IPS DF 6.9 (cell line): ENCODE data around the gene VPS4A.

Source experiments
- DNase-seq: peaks from one replicate; pipeline ENCODE4 v3.0.0-alpha.2; 2013; ENCODE audit warnings: low read depth, low spot score
- H3K27ac ChIP-seq: one replicate; pipeline ENCODE4 v1.5.1; 2013; ENCODE audit warnings: low read length, control low read depth
- H3K27me3 ChIP-seq: 2 replicates; pipeline ENCODE4 v1.6.1; 2013; ENCODE audit warnings: mild to moderate bottlenecking, low read length; ENCODE audit not compliant: control insufficient read depth, insufficient read depth
- H3K36me3 ChIP-seq: 2 replicates; pipeline ENCODE4 v1.6.1; 2013; ENCODE audit warnings: low read length; ENCODE audit not compliant: control insufficient read depth, insufficient read depth
- H3K4me1 ChIP-seq: 2 replicates; pipeline ENCODE4 v1.6.1; 2013; ENCODE audit warnings: low read length; ENCODE audit not compliant: control insufficient read depth, insufficient read depth
- H3K4me3 ChIP-seq: 2 replicates; pipeline ENCODE4 v1.5.1; 2013; ENCODE audit warnings: mild to moderate bottlenecking, low read length
- H3K9me3 ChIP-seq: 2 replicates; pipeline ENCODE4 v1.6.1; 2013; ENCODE audit warnings: low read length, inconsistent platforms; ENCODE audit not compliant: control insufficient read depth, insufficient read depth
- WGBS: extraction: QIAGEN DNeasy Blood & Tissue Kit; methylation state at CpG from one replicate; pipeline ENCODE4 v1.1.7; 2013; ENCODE audit warnings: mixed read lengths, missing lambda C conversion rate; ENCODE audit not compliant: insufficient read length, insufficient coverage; 5-methylcytosine and 5-hydroxymethylcytosine counted together

Gene VPS4A

GRCh38 chr16:69310653-69311532 lies at the start of gene VPS4A:
Gene VPS4A, plus strand, starts transcription at chr16:69311350. Its CDS starts 162 bp downstream, at chr16:69311512.
- Histone ChIP-seq H3K4me3 (peak within 1 kb of the TSS; percentile 95), H3K27ac (no peak within 1 kb of the TSS), H3K36me3 (peaks cover under 1% of the 10 kb centered on the region; the same call in 1 of the 2 replicates), H3K9me3 (no peaks in the 10 kb centered on the region), H3K4me1 (peaks cover 2% of the 10 kb centered on the region), H3K27me3 (no peaks in the 10 kb centered on the region)
- WGBS, result no CpG with 5 or more reads among the region's 70 CpGs
- DNase-seq, result peak; percentile 81

GRCh38 chr16:69266334-69267063 lies 44.7 kb upstream of the VPS4A start:
- WGBS, result no CpG with 5 or more reads among the region's 4 CpGs
- Histone ChIP-seq H3K4me1 (no peaks in the 10 kb centered on the region), H3K27ac (no peak overlapping the region), H3K36me3 (no peaks in the 10 kb centered on the region), H3K27me3 (no peaks in the 10 kb centered on the region), H3K4me3 (no peak overlapping the region), H3K9me3 (no peaks in the 10 kb centered on the region)
- DNase-seq, result no peak

- no peaks in the 10 kb centered on the region for H3K27me3 ChIP-seq
- no peak overlapping the region for H3K27ac ChIP-seq
- WGBS, result no CpG with 5 or more reads among the region's 4 CpGs
- no peaks in the 10 kb centered on the region for H3K9me3 ChIP-seq
- DNase-seq, result no peak
- no peak overlapping the region for H3K4me3 ChIP-seq
- no peaks in the 10 kb centered on the region for H3K36me3 ChIP-seq
- H3K4me1 ChIP-seq, result no peaks in the 10 kb centered on the region
Observed at GRCh38 chr16:69267633-69268032, 43.5 kb upstream of the VPS4A start.

- DNase-seq, result no peak
- Histone ChIP-seq H3K27me3 (no peaks in the 10 kb centered on the region), H3K36me3 (no peaks in the 10 kb centered on the region), H3K4me3 (no peak overlapping the region), H3K9me3 (no peaks in the 10 kb centered on the region), H3K27ac (no peak overlapping the region), H3K4me1 (no peaks in the 10 kb centered on the region)
- WGBS, result no CpG with 5 or more reads among the region's 3 CpGs
Observed at GRCh38 chr16:69270395-69270794, 40.8 kb upstream of the VPS4A start.

GRCh38 chr16:69270831-69271230 lies 40.3 kb upstream of the VPS4A start:
- no peaks in the 10 kb centered on the region for H3K27me3 ChIP-seq
- H3K9me3 ChIP-seq, result no peaks in the 10 kb centered on the region
- H3K27ac ChIP-seq, result no peak overlapping the region
- WGBS, result no CpG with 5 or more reads among the region's 2 CpGs
- H3K4me3 ChIP-seq, result no peak overlapping the region
- no peaks in the 10 kb centered on the region for H3K36me3 ChIP-seq
- no peak for DNase-seq
- H3K4me1 ChIP-seq, result no peaks in the 10 kb centered on the region

GRCh38 chr16:69273009-69273408 lies 38.1 kb upstream of the VPS4A start:
- Histone ChIP-seq H3K9me3 (no peaks in the 10 kb centered on the region), H3K36me3 (no peaks in the 10 kb centered on the region), H3K27ac (no peak overlapping the region), H3K4me1 (no peaks in the 10 kb centered on the region), H3K4me3 (no peak overlapping the region), H3K27me3 (no peaks in the 10 kb centered on the region)
- DNase-seq, result no peak
- WGBS, result no CpG with 5 or more reads among the region's 4 CpGs

- no peak overlapping the region for H3K27ac ChIP-seq
Observed at GRCh38 chr16:69274699-69275235, 36.4 kb upstream of the VPS4A start.

GRCh38 chr16:69276148-69277115 lies 34.7 kb upstream of the VPS4A start:
- no CpG with 5 or more reads among the region's 7 CpGs for WGBS
- Histone ChIP-seq H3K4me3 (no peak overlapping the region), H3K9me3 (no peaks in the 10 kb centered on the region), H3K27me3 (no peaks in the 10 kb centered on the region), H3K36me3 (no peaks in the 10 kb centered on the region), H3K4me1 (no peaks in the 10 kb centered on the region), H3K27ac (no peak overlapping the region)
- no peak for DNase-seq

More at GRCh38 chr16:69274699-69275235, 36.4 kb upstream of the VPS4A start:
- H3K27me3 ChIP-seq, result no peaks in the 10 kb centered on the region
- no peaks in the 10 kb centered on the region for H3K9me3 ChIP-seq
- H3K36me3 ChIP-seq, result no peaks in the 10 kb centered on the region
- DNase-seq, result no peak
- no peak overlapping the region for H3K4me3 ChIP-seq
- WGBS, result no CpG with 5 or more reads among the region's 4 CpGs
- H3K4me1 ChIP-seq, result no peaks in the 10 kb centered on the region

- no peaks in the 10 kb centered on the region for H3K4me1 ChIP-seq
- H3K36me3 ChIP-seq, result no peaks in the 10 kb centered on the region
- no CpG with 5 or more reads among the region's 1 CpG for WGBS
- no peak overlapping the region for H3K4me3 ChIP-seq
- no peak for DNase-seq
- no peaks in the 10 kb centered on the region for H3K27me3 ChIP-seq
- H3K9me3 ChIP-seq, result no peaks in the 10 kb centered on the region
- no peak overlapping the region for H3K27ac ChIP-seq
Observed at GRCh38 chr16:69277413-69277812, 33.7 kb upstream of the VPS4A start.

GRCh38 chr16:69283851-69284250 lies 27.3 kb upstream of the VPS4A start:
- WGBS, result no CpG with 5 or more reads among the region's 4 CpGs
- Histone ChIP-seq H3K4me3 (no peak overlapping the region), H3K9me3 (no peaks in the 10 kb centered on the region), H3K36me3 (no peaks in the 10 kb centered on the region), H3K27me3 (no peaks in the 10 kb centered on the region), H3K27ac (no peak overlapping the region), H3K4me1 (no peaks in the 10 kb centered on the region)
- no peak for DNase-seq
